HG02610 (cell line): ENCODE measurements around the gene MID1.
"Not testable (repeated sequence)": the region's sequence is repeated elsewhere in the genome, so short reads cannot be mapped to it uniquely, and the experiment has no call there.

Source experiments
- ATAC-seq: cut with Tn5 transposase; IDR thresholded peaks from one replicate; pipeline ENCODE4 v1.9.1; 2021; ENCODE audit warnings: mild to moderate bottlenecking, moderate library complexity; ENCODE audit not compliant: unreplicated experiment

Gene MID1

GRCh38 chrX:10618961-10619360 lies 1.4 kb downstream of the MID1 start:
- no peak for ATAC-seq

GRCh38 chrX:10617999-10618351 lies 2.4 kb downstream of the MID1 start:
- no peak for ATAC-seq

- no peak for ATAC-seq
Observed at GRCh38 chrX:10617186-10617998, 3.0 kb downstream of the MID1 start.

GRCh38 chrX:10615931-10616774 lies 4.2 kb downstream of the MID1 start:
- no peak for ATAC-seq

- ATAC-seq = no peak
Observed at GRCh38 chrX:10612215-10612614, 8.2 kb downstream of the MID1 start.

GRCh38 chrX:10611441-10612090 lies 8.8 kb downstream of the MID1 start:
- ATAC-seq = no peak

- no peak for ATAC-seq
Observed at GRCh38 chrX:10608099-10608498, 12.3 kb downstream of the MID1 start.

- ATAC-seq = no peak
Observed at GRCh38 chrX:10607233-10607632, 13.2 kb downstream of the MID1 start.

- ATAC-seq = no peak
Observed at GRCh38 chrX:10603612-10604011, 16.8 kb downstream of the MID1 start.

- no peak for ATAC-seq
Observed at GRCh38 chrX:10602646-10603045, 17.7 kb downstream of the MID1 start.

GRCh38 chrX:10600479-10600878 lies 19.9 kb downstream of the MID1 start:
- ATAC-seq = no peak

GRCh38 chrX:10598540-10598939 lies 21.8 kb downstream of the MID1 start:
- ATAC-seq = no peak

- no peak for ATAC-seq
Observed at GRCh38 chrX:10597871-10598270, 22.5 kb downstream of the MID1 start.

GRCh38 chrX:10591363-10592335 lies 28.7 kb downstream of the MID1 start:
- ATAC-seq = no peak

GRCh38 chrX:10589787-10590186 lies 30.6 kb downstream of the MID1 start:
- ATAC-seq = not testable (repeated sequence)

GRCh38 chrX:10589098-10589497 lies 31.3 kb downstream of the MID1 start:
- no peak for ATAC-seq

GRCh38 chrX:10584882-10585281 lies 35.5 kb downstream of the MID1 start:
- not testable (repeated sequence) for ATAC-seq

- ATAC-seq = no peak
Observed at GRCh38 chrX:10582945-10583344, 37.4 kb downstream of the MID1 start.

- ATAC-seq = no peak
Observed at GRCh38 chrX:10582215-10582733, 38.1 kb downstream of the MID1 start.
